K562 (cell line): ENCODE data around the gene ACTR5. TPM values are rescaled to one million over a fixed set of nuclear protein-coding genes. Genes with fewer than 3 reads are reported as not detected.

Source experiments
- CEBPB ChIP-seq: fragments of 450-650 bp; IDR thresholded peaks from 2 replicates; pipeline ENCODE4 v1.6.1; 2016; ENCODE audit warnings: missing genetic modification characterization, missing compliant biosample characterization
- DACH1 ChIP-seq: fragments of 450-650 bp; IDR thresholded peaks from 2 replicates; pipeline ENCODE4 v1.6.1; 2018; ENCODE audit not compliant: partially characterized antibody
- EGR1 ChIP-seq: fragments of 450-650 bp; conservative IDR thresholded peaks from 2 replicates; pipeline ENCODE4 v1.6.1; 2017; ENCODE audit warnings: mild to moderate bottlenecking
- ERF ChIP-seq: fragments of 450-650 bp; formaldehyde crosslinking; IDR thresholded peaks from 2 replicates; pipeline ENCODE4 v1.4.0; 2020; ENCODE audit warnings: mild to moderate bottlenecking, mixed read lengths
- KLF13 ChIP-seq: fragments of 450-650 bp; IDR thresholded peaks from 2 replicates; pipeline ENCODE4 v1.6.1; 2016; ENCODE audit warnings: missing genetic modification characterization, low read depth, mild to moderate bottlenecking, missing compliant biosample characterization, moderate library complexity, borderline replicate concordance
- NEUROD1 ChIP-seq: fragments of 150-350 bp; IDR thresholded peaks from 2 replicates; pipeline ENCODE4 v1.6.1; 2014; ENCODE audit warnings: borderline replicate concordance, low read length, low read depth; ENCODE audit not compliant: partially characterized antibody
- NFATC3 ChIP-seq: fragments of 450-650 bp; IDR thresholded peaks from 2 replicates; pipeline ENCODE4 v1.6.1; 2017; ENCODE audit warnings: mild to moderate bottlenecking
- NFIX ChIP-seq: fragments of 250-450 bp; sonication (Bioruptor Pico); IDR thresholded peaks from 2 replicates; pipeline ENCODE4 v1.4.0; 2020; ENCODE audit warnings: low read depth, mild to moderate bottlenecking, moderate library complexity
- NR1H2 ChIP-seq: sonication (generic); formaldehyde crosslinking; IDR thresholded peaks from 2 replicates; pipeline ENCODE4 v1.4.0; 2020; ENCODE audit warnings: mild to moderate bottlenecking, missing genetic modification reagents
- RBBP5 ChIP-seq: fragments of 200-600 bp; sonication (generic); IDR thresholded peaks from 2 replicates; pipeline ENCODE4 v1.6.1; 2012; ENCODE audit warnings: borderline replicate concordance, mild to moderate bottlenecking, low read length, control low read depth, inconsistent platforms; ENCODE audit not compliant: insufficient read depth, poor library complexity, severe bottlenecking
- TAF1 ChIP-seq: IDR thresholded peaks from 2 replicates; pipeline ENCODE4 v1.6.1; 2011; ENCODE audit warnings: mild to moderate bottlenecking, low read length, moderate library complexity; ENCODE audit not compliant: insufficient read depth, control insufficient read depth, severe bottlenecking; ENCODE audit errors: extremely low read depth
- TCF7 ChIP-seq: sonication (generic); IDR thresholded peaks from 2 replicates; pipeline ENCODE4 v1.6.1; 2016; ENCODE audit warnings: antibody characterized with exemption, borderline replicate concordance
- TCFL5 ChIP-seq: fragments of 250-450 bp; sonication (Bioruptor Pico); conservative IDR thresholded peaks from 2 replicates; pipeline ENCODE4 v1.6.1; 2021; ENCODE audit warnings: mild to moderate bottlenecking, moderate library complexity, matching md5 sums
- polyA plus RNA-seq, 8 experiments: library from polyadenylated mRNA; depleted of rRNA in 4 of 8; stranded (reverse) in 5 of 8; unstranded in 3 of 8; fragments of >200 nt; fragmentation: Nextera tagmentation in 2 of 8; fragmentation: Illumina TruSeq in 1 of 8; extraction: Ambion mirVana in 2 of 8; extraction: Trizol in 1 of 8; gene quantifications; 2 replicates each; pipeline versions ENCODE4 v1.2.1 to v1.2.3, GENCODE V29; 2011 to 2014; ENCODE audit warnings: inconsistent platforms in 1 of 8, missing spikeins in 1 of 8
- total RNA-seq, 7 experiments: library from RNA; depleted of rRNA in 6 of 7; stranded (reverse); fragments of >200 nt in 6 of 7; fragmentation: Illumina TruSeq in 2 of 7; extraction: Trizol in 2 of 7; gene quantifications; 2 replicates each; pipeline versions ENCODE4 v1.2.1 to v1.2.3, GENCODE V29; 2011 to 2021; ENCODE audit warnings: low replicate concordance in 1 of 7
- TF ChIP-seq, protein P1 (sequence below), 2 experiments: fragments of 450-650 bp; formaldehyde crosslinking in 1 of 2; IDR thresholded peaks; 2 replicates each; pipeline versions ENCODE4 v1.4.0 to v1.6.1; 2014 to 2020; ENCODE audit warnings: mild to moderate bottlenecking in 2 of 2, borderline replicate concordance in 1 of 2, low read depth in 1 of 2
- TF ChIP-seq, protein P2 (sequence below): fragments of 450-650 bp; formaldehyde crosslinking; IDR thresholded peaks from 2 replicates; pipeline ENCODE4 v1.4.0; 2020; ENCODE audit warnings: mild to moderate bottlenecking, mixed read lengths
- TF ChIP-seq, protein P3 (sequence below): sonication (generic); formaldehyde crosslinking; IDR thresholded peaks from 2 replicates; pipeline ENCODE4 v1.8.1; 2022; ENCODE audit warnings: missing genetic modification reagents

The ACTR5 gene
- total and polyA plus RNA-seq, 9 of the 15 experiments (the other 6 are each of a cell fraction or from before 2014, with no cell fraction given), result 0.93 to 18.8 (median 12.9) TPM

DNA sequence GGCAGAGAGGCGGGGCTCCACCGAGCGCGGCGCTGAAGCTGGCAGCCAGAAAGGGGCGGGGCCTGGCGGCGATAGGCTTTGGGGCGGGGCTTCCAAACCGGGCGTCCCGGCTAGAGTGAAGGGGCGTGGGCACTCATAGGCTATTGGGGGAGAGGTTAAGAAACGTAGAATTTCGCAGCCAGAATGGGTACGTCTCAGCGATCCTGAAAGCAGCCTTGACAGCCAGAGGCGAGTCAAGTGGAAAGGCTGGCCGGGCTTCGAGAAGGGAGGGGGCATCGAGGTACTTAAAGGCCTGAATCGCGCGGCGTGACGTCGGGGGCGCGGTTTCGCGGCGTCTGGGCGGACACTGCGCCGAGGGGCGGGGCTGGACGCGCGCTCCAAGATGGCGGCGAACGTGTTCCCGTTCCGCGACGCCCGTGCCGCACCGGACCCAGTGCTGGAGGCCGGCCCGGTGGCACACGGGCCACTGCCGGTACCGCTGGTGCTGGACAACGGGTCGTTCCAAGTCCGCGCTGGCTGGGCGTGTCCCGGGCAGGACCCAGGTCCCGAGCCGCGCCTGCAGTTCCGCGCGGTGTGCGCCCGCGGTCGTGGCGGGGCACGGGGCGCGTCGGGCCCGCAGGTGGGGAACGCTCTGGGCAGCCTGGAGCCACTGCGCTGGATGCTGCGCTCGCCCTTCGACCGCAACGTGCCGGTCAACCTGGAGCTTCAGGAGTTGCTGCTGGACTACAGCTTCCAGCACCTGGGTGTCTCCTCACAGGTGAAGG, at the start of gene ACTR5 (continued):
- TF ChIP-seq, protein P1, sequence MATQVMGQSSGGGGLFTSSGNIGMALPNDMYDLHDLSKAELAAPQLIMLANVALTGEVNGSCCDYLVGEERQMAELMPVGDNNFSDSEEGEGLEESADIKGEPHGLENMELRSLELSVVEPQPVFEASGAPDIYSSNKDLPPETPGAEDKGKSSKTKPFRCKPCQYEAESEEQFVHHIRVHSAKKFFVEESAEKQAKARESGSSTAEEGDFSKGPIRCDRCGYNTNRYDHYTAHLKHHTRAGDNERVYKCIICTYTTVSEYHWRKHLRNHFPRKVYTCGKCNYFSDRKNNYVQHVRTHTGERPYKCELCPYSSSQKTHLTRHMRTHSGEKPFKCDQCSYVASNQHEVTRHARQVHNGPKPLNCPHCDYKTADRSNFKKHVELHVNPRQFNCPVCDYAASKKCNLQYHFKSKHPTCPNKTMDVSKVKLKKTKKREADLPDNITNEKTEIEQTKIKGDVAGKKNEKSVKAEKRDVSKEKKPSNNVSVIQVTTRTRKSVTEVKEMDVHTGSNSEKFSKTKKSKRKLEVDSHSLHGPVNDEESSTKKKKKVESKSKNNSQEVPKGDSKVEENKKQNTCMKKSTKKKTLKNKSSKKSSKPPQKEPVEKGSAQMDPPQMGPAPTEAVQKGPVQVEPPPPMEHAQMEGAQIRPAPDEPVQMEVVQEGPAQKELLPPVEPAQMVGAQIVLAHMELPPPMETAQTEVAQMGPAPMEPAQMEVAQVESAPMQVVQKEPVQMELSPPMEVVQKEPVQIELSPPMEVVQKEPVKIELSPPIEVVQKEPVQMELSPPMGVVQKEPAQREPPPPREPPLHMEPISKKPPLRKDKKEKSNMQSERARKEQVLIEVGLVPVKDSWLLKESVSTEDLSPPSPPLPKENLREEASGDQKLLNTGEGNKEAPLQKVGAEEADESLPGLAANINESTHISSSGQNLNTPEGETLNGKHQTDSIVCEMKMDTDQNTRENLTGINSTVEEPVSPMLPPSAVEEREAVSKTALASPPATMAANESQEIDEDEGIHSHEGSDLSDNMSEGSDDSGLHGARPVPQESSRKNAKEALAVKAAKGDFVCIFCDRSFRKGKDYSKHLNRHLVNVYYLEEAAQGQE (IDR thresholded peaks at IDR 0.05; ENCODE audit: borderline replicate concordance), result peak; percentile 45; the same call in 1 of the 2 replicates
- TF ChIP-seq, protein P1 (CRISPR knock-in tag; IDR thresholded peaks at IDR 0.05; ENCODE audit: low read depth), result no peak; the same call in 1 of the 2 replicates
- TF ChIP-seq TCFL5 (CRISPR knock-in tag) (no peak), DACH1 (no peak), NFATC3 (no peak), NFIX (CRISPR knock-in tag) (no peak), NEUROD1 (no peak), EGR1 (peak; percentile 37), NR1H2 (CRISPR knock-in tag) (no peak), TCF7 (no peak), RBBP5 (peak; percentile 98), TAF1 (peak; percentile 52), CEBPB (tag) (no peak), ERF (CRISPR knock-in tag) (peak; percentile 71; the same call in 1 of the 2 replicates), KLF13 (tag) (no peak)
- TF ChIP-seq, protein P2, sequence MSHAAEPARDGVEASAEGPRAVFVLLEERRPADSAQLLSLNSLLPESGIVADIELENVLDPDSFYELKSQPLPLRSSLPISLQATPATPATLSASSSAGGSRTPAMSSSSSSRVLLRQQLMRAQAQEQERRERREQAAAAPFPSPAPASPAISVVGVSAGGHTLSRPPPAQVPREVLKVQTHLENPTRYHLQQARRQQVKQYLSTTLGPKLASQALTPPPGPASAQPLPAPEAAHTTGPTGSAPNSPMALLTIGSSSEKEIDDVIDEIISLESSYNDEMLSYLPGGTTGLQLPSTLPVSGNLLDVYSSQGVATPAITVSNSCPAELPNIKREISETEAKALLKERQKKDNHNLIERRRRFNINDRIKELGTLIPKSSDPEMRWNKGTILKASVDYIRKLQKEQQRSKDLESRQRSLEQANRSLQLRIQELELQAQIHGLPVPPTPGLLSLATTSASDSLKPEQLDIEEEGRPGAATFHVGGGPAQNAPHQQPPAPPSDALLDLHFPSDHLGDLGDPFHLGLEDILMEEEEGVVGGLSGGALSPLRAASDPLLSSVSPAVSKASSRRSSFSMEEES (CRISPR knock-in tag), result no peak
- TF ChIP-seq, protein P3, sequence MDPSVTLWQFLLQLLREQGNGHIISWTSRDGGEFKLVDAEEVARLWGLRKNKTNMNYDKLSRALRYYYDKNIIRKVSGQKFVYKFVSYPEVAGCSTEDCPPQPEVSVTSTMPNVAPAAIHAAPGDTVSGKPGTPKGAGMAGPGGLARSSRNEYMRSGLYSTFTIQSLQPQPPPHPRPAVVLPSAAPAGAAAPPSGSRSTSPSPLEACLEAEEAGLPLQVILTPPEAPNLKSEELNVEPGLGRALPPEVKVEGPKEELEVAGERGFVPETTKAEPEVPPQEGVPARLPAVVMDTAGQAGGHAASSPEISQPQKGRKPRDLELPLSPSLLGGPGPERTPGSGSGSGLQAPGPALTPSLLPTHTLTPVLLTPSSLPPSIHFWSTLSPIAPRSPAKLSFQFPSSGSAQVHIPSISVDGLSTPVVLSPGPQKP, result no peak
